Peyer's patch (tissue), 4 donors: ENCODE results near the gene ZNF568.

ENCODE experiments used
- CTCF ChIP-seq, 6 experiments: fragments of 450-650 bp in 4 of 6; fragments of 200-600 bp in 2 of 6; sonication (generic) in 1 of 6; IDR thresholded peaks; one replicate each; pipeline ENCODE4 v1.5.1; 2017 to 2019; ENCODE audit warnings: antibody characterized with exemption in 6 of 6, mild to moderate bottlenecking in 3 of 6, moderate library complexity in 1 of 6
- POLR2A ChIP-seq, 2 donors: fragments of 450-650 bp; IDR thresholded peaks; one replicate each; pipeline ENCODE4 v1.5.1; 2017; ENCODE audit warnings: antibody characterized with exemption in 2 of 2, mild to moderate bottlenecking in 2 of 2, moderate library complexity in 2 of 2

- TF ChIP-seq POLR2A (IDR thresholded peaks at IDR 0.05) (no peak), CTCF (IDR thresholded peaks at IDR 0.05) (no peak)
Measured at GRCh38 chr19:36972571-36972970, 56.4 kb downstream of the ZNF568 start.
